HG02623 (cell line): Measurements from ENCODE around the gene TOX2.

Source experiments
- ATAC-seq: cut with Tn5 transposase; IDR thresholded peaks from one replicate; pipeline ENCODE4 v1.9.1; 2021; ENCODE audit warnings: moderate library complexity; ENCODE audit not compliant: unreplicated experiment

TOX2 gene

GRCh38 chr20:44092551-44093248 lies 178.0 kb downstream of the TOX2 start:
- ATAC-seq, result no peak

GRCh38 chr20:44093249-44093582 lies 178.6 kb downstream of the TOX2 start:
- ATAC-seq, result no peak

DNA sequence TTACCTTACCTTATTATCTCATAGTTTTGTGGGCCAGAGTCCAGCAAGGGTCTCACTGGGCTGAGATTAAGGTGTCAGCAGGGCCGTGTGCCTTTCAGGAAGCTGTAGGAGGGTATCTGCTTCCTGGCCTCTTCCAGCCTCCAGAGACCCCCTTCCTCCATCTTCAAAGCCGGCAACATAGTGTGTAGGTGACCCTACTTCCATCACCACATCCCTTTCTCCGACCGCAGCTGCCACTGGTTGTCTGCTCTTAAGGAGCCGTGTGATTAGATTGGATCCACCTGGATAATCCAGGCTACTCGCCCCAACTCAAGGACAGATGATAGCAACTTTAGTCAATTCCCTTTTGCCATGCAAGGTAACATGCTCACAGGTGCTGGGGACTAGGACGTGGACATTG lies 181.2 kb downstream of the TOX2 start:
- ATAC-seq, result no peak

DNA sequence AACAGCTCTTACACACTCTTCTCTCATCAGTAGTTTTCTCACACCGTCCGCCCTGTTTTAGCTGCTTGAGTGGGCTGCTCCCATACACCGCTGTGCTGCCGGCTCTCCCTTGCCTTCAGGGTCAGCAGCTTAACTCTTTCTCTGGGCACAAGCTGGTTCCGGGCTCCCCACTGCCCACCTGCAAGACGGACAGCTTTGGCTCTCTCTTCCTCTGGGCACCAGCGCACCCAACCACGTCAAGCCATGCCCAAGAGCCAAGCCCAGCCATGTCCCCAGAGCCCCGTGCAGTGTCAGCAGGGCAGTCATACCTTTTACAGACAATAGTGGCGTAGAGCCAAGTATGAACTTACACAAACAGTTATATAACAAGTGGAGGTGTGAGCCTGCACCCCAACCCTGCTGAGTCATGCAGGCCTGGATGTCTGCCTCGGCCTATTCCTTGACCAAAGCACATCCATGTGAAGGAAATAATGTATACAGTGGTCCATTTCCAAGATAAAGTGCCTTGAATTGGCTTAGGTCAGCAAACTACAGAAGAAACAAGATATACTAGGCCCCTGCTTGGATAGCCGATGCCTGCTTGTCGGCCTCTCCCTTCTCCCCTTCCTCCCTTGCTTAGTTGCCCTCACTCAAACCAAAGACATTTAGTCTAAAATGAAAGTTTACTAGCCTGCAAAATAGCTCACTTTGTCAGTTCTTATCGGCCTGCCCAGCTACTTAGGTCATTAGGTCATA lies 183.0 kb downstream of the TOX2 start:
- ATAC-seq, result no peak

DNA sequence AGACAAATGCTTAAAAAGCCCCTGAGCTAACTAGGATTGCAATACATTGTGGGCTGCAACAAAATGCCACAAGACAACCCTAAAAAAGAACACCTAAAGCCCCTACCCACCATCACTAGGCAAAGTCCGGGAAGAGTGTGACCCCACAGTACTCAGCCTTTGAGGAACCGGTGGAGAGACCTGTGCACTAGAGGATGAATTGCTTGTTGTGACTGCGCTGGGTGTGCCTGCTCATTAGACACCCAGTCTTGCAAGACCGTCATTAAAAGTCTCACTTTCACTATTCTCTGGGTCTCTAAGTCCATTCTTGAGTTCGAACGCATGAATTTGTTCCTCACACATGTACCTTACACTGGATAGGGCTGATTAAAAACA lies 183.6 kb downstream of the TOX2 start:
- no peak for ATAC-seq

DNA sequence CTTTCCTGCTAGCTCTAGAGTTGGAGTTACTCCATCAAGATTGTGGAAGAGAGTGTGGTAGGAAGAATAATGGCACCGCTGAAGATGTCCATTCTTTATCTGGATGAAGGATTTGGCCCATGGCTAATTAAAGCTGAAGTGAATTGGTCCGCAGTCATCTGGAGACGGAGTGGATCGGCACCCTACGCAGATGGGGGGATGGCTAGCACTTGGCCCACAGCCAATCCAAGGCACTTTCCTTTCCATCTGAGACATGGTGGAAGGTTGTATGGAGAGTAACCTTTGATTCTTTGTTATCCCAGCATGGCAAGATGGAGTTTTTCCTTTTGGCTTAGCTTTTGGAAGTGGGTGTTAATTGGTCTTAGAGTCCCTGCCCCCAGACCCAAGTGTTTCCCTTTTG lies 184.0 kb downstream of the TOX2 start:
- ATAC-seq, result no peak

GRCh38 chr20:44099832-44100231 lies 185.2 kb downstream of the TOX2 start:
- ATAC-seq, result no peak

GRCh38 chr20:44102582-44102981 lies 187.9 kb downstream of the TOX2 start:
- no peak for ATAC-seq

GRCh38 chr20:44104798-44105517 lies 190.3 kb downstream of the TOX2 start:
- no peak for ATAC-seq

- no peak for ATAC-seq
These were observed 192.0 kb downstream of the TOX2 start for GRCh38 chr20:44106615-44107014.

DNA sequence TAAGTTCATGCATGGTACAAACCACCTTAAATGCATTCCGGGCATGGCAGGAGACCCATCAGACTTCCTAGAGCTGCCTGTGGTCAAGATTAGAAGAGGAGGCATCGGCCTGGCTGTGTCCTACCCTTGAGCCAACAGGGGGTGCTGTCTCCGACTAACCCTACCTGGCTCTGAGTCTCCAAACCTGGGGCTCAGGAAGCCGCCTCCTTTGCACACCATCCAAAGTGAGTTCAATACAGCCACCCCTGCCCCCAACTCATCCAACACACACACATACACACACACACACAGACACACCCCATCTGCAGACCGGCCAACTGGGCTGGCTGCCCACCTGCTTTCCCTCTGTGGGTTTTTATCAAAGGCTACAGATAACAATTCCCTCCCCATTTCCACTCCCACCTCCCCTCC lies 195.3 kb downstream of the TOX2 start:
- no peak for ATAC-seq

- ATAC-seq, result no peak
These were observed 196.3 kb downstream of the TOX2 start for GRCh38 chr20:44110816-44111568.

GRCh38 chr20:44111712-44112335 lies 197.2 kb downstream of the TOX2 start:
- no peak for ATAC-seq

- ATAC-seq, result no peak
These were observed 197.8 kb downstream of the TOX2 start for GRCh38 chr20:44112456-44112855.

- ATAC-seq, result no peak
These were observed 198.4 kb downstream of the TOX2 start for GRCh38 chr20:44112889-44113617.

- ATAC-seq, result no peak
These were observed 199.1 kb downstream of the TOX2 start for GRCh38 chr20:44113618-44114376.

- ATAC-seq, result no peak
These were observed 200.5 kb downstream of the TOX2 start for GRCh38 chr20:44115181-44115580.

DNA sequence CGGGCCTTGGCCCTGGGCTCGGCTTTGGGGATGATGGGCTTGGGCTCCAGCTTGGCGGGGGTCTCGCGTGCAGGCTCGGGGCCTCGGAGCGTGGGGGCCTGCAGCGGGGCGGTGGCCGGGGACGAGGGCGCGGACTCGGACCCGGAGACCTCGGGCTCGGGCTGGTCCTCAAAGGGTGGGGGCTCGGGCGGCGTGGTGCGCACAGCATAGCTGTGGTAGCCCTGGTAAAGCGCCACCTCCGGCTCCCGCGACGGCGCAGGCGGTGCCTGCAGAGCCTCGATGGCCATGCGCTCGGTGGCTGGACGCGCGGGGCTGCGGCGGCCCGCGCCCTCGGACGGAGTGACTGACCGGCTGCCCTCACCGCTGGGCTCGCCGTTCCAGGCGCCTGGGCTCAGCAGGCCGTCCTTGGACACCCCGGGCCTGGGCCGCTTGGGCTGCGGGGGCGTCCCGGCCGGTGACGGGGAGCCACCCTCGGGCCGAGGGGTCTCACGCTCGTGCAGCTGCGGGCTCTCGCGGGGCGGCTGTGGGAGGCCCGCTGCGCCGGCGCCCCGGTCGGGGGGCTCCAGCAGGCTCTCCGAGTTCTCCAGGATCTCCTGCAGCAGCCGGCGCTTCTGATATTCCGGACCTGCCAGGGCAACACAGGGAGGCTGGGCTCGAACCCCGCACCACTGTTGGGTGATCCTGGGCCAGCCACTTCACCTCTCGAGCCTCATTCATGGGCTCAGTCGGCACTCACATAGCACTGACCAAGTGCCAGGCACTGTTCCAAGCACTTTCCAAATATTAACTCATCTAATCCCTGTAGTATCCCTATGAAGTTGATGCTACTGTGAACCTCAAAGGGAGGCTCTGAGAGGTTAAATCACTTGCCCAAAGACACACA lies 201.4 kb downstream of the TOX2 start:
- no peak for ATAC-seq
